GM19023 (cell line): ENCODE results near the gene HRH3.

Experiments used
- ATAC-seq: cut with Tn5 transposase; IDR thresholded peaks from one replicate; pipeline ENCODE4 v1.9.1; 2021; ENCODE audit warnings: mild to moderate bottlenecking, moderate library complexity; ENCODE audit not compliant: unreplicated experiment

Gene HRH3

GRCh38 chr20:62216636-62217566, 3.2 kb downstream of the HRH3 start:
- ATAC-seq, result no peak

- no peak for ATAC-seq
These were observed 4.0 kb downstream of the HRH3 start for GRCh38 chr20:62215991-62216635.

DNA sequence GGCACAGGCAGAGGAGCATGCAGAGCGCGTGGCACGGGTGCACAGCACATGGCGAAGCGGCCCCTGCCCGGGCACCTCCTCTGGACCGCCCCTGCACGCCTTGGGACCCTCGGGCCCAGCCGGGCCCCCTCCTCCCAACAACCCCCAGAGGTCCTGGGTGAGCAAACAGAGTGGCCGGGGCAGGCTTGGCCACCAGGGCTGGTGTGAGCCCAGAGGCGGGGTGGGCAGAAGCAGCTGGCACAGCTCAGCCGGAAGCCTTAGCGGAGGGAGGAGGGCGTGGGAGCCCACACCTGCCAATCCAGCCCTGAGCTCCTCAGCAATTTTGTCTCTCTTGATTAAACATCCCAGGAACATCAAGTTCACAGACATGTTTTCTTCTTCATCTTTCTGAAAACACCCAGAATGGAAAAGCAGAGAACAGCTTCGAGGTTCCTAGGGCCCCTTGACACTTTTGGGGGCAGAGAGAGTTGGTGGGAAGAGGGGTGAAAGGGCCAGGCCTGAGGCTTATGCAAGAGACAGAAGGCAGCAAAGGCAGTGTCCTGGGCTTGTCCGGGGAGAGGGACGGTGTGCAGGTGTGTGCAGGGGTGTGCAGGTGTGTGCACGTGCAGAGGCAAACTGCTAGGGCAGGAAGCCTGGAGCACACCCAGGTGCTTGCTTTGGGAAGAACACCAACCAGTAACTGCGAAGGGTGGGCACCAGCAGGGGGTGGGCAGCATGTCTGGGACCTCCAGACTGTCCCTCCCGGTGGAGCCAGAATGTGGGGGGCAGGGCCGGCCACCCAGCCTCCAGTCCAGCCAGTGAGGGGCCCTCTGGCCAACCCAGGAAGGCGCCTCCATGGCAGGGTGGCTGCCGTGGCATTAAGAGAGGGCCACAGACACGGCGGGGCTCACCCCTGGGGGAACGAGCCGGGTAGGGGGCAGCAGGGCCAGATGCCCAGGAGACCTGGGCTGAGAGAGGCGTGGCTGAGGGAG, 4.8 kb downstream of the HRH3 start:
- ATAC-seq, result no peak

GRCh38 chr20:62214067-62214466, 6.0 kb downstream of the HRH3 start:
- ATAC-seq, result no peak

- ATAC-seq, result no peak
These were observed 7.8 kb downstream of the HRH3 start for GRCh38 chr20:62212299-62212698.

DNA sequence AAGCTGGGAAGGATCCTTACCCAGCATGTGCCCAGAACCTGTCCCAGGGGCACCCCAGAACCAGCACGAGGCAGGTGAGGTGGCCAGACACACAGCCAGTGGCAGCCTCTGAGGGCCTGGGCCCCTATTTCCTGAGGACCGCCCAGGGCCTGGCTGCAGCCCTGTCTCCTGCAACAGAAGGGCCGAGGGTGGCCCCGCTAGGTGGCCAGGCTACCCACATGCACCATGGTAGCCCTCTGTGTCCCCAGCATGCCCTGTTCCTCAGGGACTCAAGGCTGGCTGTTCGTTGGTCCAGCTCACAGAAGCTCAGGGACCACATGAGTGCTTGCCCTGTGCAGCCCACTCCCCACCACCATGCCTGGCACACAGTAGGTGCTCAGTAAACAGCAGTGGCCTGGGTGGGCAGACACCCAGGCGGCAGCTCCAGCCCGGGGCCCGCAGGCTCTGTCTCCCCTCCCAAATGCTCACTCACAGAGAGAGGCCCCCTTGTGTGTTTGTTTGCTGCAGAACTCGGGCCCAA, 8.2 kb downstream of the HRH3 start:
- no peak for ATAC-seq

DNA sequence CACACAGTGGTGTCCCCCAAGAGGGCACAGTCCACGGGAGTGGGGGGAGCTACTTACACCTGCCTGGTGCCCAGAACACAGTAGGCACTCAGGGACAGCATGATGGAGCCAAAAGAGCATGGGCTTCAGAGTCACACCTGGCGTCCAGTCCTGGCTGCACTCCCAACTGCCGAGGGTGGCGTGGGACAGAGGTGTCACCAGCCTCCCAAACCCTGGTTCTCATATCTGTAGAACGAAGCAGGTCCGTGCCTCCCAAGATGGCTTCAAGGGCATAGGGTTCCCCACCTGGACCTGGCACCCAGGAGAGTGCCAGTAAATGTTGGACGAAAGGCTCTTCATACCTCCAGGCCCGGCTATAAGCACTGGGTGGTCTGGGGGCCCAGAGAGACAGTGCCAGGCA, 8.9 kb downstream of the HRH3 start:
- no peak for ATAC-seq

- no peak for ATAC-seq
These were observed 9.6 kb downstream of the HRH3 start for GRCh38 chr20:62210496-62210855.

DNA sequence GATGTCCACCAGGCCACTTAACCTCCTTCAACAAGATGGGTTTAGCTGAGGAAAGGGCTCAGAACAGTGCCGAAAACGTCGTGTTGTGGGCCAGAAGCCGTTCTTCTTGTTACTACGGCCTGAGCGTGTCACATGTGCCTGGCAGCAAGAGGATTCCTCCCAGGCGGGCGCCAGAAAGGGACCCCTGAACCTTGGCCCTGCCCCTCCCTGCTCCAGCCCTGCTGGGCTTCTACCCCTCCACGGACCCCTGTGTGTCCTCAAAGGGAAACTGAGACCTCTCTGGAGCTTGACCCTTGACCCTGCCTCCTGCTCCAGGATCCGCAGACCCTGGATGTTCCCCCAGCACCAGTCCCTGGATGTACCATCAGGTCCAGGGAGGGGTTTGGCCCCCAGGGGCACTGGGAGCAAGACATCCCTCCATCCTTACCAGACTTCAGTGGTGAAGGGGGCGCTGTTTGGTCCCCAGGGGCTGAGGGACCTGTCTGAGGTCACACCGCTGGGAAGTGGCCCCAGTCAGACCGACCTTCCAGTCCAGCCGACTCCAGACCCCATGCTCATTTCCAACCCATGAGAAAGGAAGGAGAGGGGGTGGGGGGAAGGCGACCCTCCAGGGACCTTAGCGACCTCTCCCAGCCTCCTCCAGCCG, 10.1 kb downstream of the HRH3 start:
- ATAC-seq, result no peak

DNA sequence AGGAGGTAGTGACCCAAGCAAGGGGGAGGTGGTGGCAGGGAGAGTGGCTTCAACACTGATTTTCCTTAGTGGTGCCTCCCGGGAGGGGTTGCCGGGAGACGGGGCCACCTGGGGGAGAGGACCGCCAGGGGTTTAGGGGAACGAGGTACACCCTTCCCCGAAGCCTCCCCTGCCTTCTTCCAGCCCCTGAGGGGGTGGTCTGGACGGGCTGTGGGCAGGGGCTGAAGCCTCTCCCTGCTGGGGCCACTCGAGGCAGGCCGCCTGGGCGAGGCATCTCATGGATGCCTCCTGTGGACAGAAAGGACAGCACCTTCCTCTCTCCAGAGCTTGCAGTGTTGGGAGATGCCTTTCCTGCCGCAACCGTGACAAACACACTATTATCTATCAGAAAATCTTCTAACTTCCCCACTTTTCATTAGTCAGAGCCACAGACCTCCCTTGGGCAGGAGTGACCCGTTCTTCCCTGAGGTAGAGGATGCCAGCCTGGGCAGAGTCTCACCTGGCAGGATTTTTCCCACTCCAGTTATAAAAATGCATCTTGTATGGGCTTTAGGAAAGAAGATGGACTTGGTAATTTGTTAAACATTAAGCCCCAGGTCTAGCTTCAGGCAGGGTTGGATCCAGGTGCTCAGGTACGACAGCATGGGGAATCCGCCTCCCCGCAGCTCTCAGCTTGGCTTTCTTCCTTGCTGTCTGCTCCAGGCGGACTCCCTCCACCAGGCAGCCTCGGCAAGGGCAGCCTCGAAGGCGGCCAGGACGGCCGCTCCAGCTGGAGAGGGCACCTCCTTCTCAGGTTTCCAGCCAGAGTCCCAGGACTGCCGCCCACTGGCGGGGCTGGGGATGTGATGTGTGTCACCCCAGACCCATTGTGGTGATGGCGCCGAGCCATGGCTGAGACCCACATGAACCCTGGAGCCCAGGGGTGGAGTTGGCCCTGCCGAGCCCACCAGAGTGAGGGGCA, 11.0 kb downstream of the HRH3 start:
- no peak for ATAC-seq

DNA sequence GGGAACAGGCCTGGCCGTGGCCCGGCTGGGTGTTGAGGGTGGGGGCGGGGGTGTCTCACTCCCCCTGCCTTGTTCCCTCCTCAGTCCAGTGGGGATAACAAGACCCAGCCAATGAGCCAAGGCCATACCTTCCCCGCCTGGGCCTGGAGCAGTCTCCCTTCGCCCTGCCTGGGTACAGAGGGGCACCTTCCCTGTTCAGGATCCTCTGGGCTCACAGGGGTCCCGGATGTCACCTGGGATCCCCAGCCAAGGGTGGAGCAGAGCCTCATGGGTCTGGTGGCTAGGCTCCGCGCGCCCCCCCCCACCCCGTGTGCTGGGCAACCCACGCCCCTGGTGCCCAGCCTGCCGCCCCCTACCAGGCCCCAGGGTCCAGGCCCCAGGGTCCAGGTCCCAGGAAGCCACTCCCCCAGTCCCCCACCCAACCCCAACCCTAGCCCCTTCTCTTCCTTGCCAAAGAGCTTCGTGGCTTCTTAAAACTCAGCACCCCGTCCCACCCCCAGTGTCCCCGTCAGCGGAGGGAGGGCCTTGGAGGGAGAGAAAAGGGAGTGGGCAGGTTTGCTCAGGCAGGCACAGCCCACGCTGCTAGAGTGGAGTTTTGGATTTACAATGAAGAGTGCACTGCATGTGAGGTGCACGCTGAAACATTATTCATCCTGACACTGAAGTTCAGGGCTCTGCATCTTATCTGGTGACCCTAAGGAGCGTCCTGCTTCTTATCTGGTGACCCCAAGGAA, 11.8 kb downstream of the HRH3 start:
- no peak for ATAC-seq

- ATAC-seq, result no peak
These were observed 13.7 kb downstream of the HRH3 start for GRCh38 chr20:62206388-62206775.

GRCh38 chr20:62205618-62206387, 14.3 kb downstream of the HRH3 start:
- ATAC-seq, result no peak

DNA sequence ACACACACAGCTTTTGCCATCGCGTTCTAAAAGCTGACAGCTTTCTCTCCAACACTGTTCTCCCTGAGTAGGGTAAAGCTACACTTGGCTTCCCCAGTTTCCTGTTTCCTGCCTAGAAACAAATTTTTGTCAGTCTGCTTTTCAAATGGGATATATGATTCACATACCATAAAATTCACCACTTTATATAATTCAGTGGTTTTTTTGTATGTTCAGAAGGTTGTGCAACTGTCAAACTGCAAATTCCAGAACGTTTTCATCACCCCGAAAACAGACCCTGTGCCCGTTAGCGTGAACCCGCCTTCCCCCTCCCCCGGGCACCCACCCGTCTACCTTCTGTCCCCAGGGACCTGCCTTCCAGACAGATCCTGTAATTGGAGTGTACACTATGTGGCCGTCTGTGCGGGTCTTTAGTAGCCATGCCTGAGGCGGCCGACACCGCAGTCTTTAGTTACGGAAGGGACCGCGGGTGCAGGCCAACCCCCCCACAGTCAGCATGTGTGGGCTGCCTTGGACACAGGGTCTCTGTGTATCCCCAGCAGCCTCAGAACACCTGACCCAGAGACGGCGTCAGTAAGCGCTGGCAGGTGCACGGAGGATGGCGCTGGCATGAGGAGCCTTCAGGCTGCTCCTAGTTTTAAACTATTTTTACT, 16.6 kb downstream of the HRH3 start:
- no peak for ATAC-seq

- ATAC-seq, result no peak
These were observed 17.3 kb downstream of the HRH3 start for GRCh38 chr20:62202676-62203377.

DNA sequence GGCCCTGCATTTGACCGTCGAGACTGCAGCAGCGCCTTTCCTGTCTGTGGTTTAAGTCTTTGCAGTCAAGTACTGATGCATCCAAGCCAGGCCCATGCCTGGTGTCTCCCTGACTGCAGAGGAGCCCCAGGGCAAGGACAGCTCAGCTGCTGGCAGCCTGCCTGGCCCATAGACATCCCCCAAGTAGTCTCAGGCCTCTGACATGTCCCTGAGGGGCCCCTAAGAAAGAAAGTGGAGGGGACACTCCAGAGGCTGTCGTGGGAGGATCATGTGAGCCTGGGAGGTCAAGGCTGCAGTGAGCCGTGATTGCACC, 18.0 kb downstream of the HRH3 start:
- no peak for ATAC-seq
